ENCODE results near the gene METTL16. TPM values are rescaled to one million over a fixed set of nuclear protein-coding genes. Genes with fewer than 3 reads are reported as not detected.
A peak's percentile ranks its signal among the peaks of the same experiment; 100 is the strongest.

The METTL16 gene
- total and polyA plus RNA-seq, 2 experiments from 2014 or later: 14.7 to 19.3 TPM

- Histone ChIP-seq H3K4me2 (peak overlapping the region; percentile 95), H3K9me2 (replicated peaks; ENCODE audit: insufficient read depth) (no peaks in the 10 kb centered on the region), H3K4me1 (ENCODE audit: insufficient read depth) (peaks cover 56% of the 10 kb centered on the region), H3K79me2 (peaks cover 64% of the 10 kb centered on the region), H3K27ac (peak overlapping the region; percentile 99), H4K20me1 (ENCODE audit: insufficient read depth, poor library complexity, severe bottlenecking) (peaks cover 29% of the 10 kb centered on the region), H3K36me3 (replicated peaks; ENCODE audit: insufficient read depth, low read depth) (no peaks in the 10 kb centered on the region), H3K27me3 (no peaks in the 10 kb centered on the region), H3K9me3 (ENCODE audit: low read depth) (no peaks in the 10 kb centered on the region), H3K4me3 (no peak overlapping the region), H2AFZ (no peak overlapping the region)
- peak; percentile 12 for TF ChIP-seq CTCF (IDR thresholded peaks at IDR 0.05; ENCODE audit: poor library complexity)
- TF ChIP-seq EZH2 (IDR thresholded peaks at IDR 0.05; ENCODE audit: borderline replicate concordance): no peak
- peak; percentile 78 for DNase-seq (ENCODE audit: low spot score)
- 75% methylated on average over 20 of the region's 28 CpGs for WGBS (ENCODE audit: low lambda C conversion rate, missing lambda C conversion rate)
Observed at GRCh38 chr17:2395258-2396181, 116.2 kb downstream of the METTL16 start.

GRCh38 chr17:2394775-2395201 is 116.9 kb downstream of the METTL16 start:
- WGBS (ENCODE audit: low lambda C conversion rate, missing lambda C conversion rate): 100% methylated on average over 5 of the region's 16 CpGs
- Histone ChIP-seq H3K79me2 (peaks cover 66% of the 10 kb centered on the region), H3K4me2 (peak overlapping the region; percentile 98)

GRCh38 chr17:2393954-2394749 is 117.5 kb downstream of the METTL16 start:
- no peak for DNase-seq (ENCODE audit: low spot score)
- no peak overlapping the region for H2AFZ ChIP-seq
- 85% methylated on average over 12 of the region's 53 CpGs for WGBS (ENCODE audit: low lambda C conversion rate, missing lambda C conversion rate)
- TF ChIP-seq EZH2 (IDR thresholded peaks at IDR 0.05; ENCODE audit: borderline replicate concordance): no peak
- no peak for TF ChIP-seq EZH2phosphoT487 (IDR thresholded peaks at IDR 0.05; ENCODE audit: low read depth, severe bottlenecking, unreplicated experiment)
- TF ChIP-seq CTCF (IDR thresholded peaks at IDR 0.05; ENCODE audit: poor library complexity): no peak
- H3K9me2 ChIP-seq (replicated peaks; ENCODE audit: insufficient read depth): no peaks in the 10 kb centered on the region
- H3K36me3 ChIP-seq (replicated peaks; ENCODE audit: insufficient read depth, low read depth): no peaks in the 10 kb centered on the region
- H3K9me3 ChIP-seq (ENCODE audit: low read depth): no peaks in the 10 kb centered on the region
- H3K27ac ChIP-seq: peak overlapping the region; percentile 99
- no peak overlapping the region for H3K4me3 ChIP-seq
- H3K27me3 ChIP-seq: no peaks in the 10 kb centered on the region
- H3K4me1 ChIP-seq (ENCODE audit: insufficient read depth): peaks cover 56% of the 10 kb centered on the region
- H3K79me2 ChIP-seq: peaks cover 71% of the 10 kb centered on the region
- H4K20me1 ChIP-seq (ENCODE audit: insufficient read depth, poor library complexity, severe bottlenecking): peaks cover 29% of the 10 kb centered on the region
- peak overlapping the region; percentile 98 for H3K4me2 ChIP-seq

More at GRCh38 chr17:2394775-2395201, 116.9 kb downstream of the METTL16 start:
- no peak overlapping the region for H2AFZ ChIP-seq
- H3K4me1 ChIP-seq (ENCODE audit: insufficient read depth): peaks cover 56% of the 10 kb centered on the region
- no peak for DNase-seq (ENCODE audit: low spot score)
- no peaks in the 10 kb centered on the region for H3K9me3 ChIP-seq (ENCODE audit: low read depth)
- H3K27me3 ChIP-seq: no peaks in the 10 kb centered on the region
- peak overlapping the region; percentile 99 for H3K27ac ChIP-seq
- peaks cover 29% of the 10 kb centered on the region for H4K20me1 ChIP-seq (ENCODE audit: insufficient read depth, poor library complexity, severe bottlenecking)
- H3K4me3 ChIP-seq: no peak overlapping the region
- no peaks in the 10 kb centered on the region for H3K36me3 ChIP-seq (replicated peaks; ENCODE audit: insufficient read depth, low read depth)
- no peaks in the 10 kb centered on the region for H3K9me2 ChIP-seq (replicated peaks; ENCODE audit: insufficient read depth)
- TF ChIP-seq CTCF (IDR thresholded peaks at IDR 0.05; ENCODE audit: poor library complexity): no peak
